Right lobe of liver (tissue), 4 donors: ENCODE measurements around the gene SYVN1.

Experiments used
- POLR2A ChIP-seq: fragments of 450-650 bp; IDR thresholded peaks from one replicate; pipeline ENCODE4 v1.6.1; 2017; ENCODE audit warnings: antibody characterized with exemption, mild to moderate bottlenecking
- TF ChIP-seq, protein P1 (sequence below), 4 donors: fragments of 200-600 bp in 3 of 4; fragments of 450-650 bp in 1 of 4; IDR thresholded peaks; one replicate each; pipeline versions ENCODE4 v1.5.1 to v1.8.0; 2016 to 2022; ENCODE audit warnings: antibody characterized with exemption in 4 of 4, mild to moderate bottlenecking in 2 of 4
- donor health status: DM: no; HTN: no; CAD: no.
- donor health status: DM: no; HTN: no; CAD: no.
- donor health status: DM: no; HTN: yes; CAD: no.

DNA sequence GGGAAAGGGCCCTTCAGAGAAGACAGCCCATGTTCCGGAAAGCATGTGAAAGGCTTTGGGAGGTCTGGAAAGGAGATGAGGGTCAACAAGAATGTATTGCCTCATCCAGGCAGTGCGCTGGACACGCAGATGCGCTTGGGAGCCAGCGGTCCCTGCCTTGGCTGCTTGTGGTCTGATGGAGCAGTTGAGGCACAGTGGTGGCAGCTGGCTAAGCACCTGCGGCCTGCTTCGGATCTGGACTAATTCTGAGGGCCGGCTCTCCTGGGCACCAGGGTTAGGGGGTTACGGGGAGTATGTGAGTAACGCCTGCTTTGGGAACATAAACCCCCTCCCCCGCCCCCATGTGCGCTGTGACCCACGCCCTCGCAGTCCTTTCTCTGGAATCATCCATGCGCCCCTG is 27.2 kb downstream of the SYVN1 start:
- TF ChIP-seq, protein P1, sequence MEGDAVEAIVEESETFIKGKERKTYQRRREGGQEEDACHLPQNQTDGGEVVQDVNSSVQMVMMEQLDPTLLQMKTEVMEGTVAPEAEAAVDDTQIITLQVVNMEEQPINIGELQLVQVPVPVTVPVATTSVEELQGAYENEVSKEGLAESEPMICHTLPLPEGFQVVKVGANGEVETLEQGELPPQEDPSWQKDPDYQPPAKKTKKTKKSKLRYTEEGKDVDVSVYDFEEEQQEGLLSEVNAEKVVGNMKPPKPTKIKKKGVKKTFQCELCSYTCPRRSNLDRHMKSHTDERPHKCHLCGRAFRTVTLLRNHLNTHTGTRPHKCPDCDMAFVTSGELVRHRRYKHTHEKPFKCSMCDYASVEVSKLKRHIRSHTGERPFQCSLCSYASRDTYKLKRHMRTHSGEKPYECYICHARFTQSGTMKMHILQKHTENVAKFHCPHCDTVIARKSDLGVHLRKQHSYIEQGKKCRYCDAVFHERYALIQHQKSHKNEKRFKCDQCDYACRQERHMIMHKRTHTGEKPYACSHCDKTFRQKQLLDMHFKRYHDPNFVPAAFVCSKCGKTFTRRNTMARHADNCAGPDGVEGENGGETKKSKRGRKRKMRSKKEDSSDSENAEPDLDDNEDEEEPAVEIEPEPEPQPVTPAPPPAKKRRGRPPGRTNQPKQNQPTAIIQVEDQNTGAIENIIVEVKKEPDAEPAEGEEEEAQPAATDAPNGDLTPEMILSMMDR (IDR thresholded peaks at IDR 0.05), result no peak
- TF ChIP-seq POLR2A, result no peak
